ENCODE data around the gene ILDR2.

GRCh38 chr1:166915941-166916340 is 59.4 kb downstream of the ILDR2 start:
- TF ChIP-seq CTCF (conservative IDR thresholded peaks at IDR 0.05; ENCODE audit: low read depth, low read length) = no peak
- TF ChIP-seq EZH2 (IDR thresholded peaks at IDR 0.05; ENCODE audit: borderline replicate concordance, low read depth, low read length, poor library complexity, severe bottlenecking) = no peak

Data from A673 (cell line).